Peyer's patch (tissue), 4 donors: ENCODE results near the gene RGS17. TPM values are rescaled to one million over a fixed set of nuclear protein-coding genes. Genes with fewer than 3 reads are reported as not detected.

Experiments used
- DNase-seq, 3 donors: peaks; one replicate each; pipeline ENCODE4 v3.0.0-alpha.2; 2017 to 2019
- H3K27ac ChIP-seq, 4 donors: fragments of 200-600 bp; sonication (generic); one replicate each; pipeline ENCODE4 v1.5.1; 2016 to 2019
- H3K27me3 ChIP-seq, 2 donors: fragments of 200-600 bp; sonication (generic); one replicate each; pipeline ENCODE4 v1.5.1; 2019
- H3K36me3 ChIP-seq, 3 donors: fragments of 200-600 bp; sonication (generic); one replicate each; pipeline ENCODE4 v1.5.1; 2016 to 2019
- H3K4me1 ChIP-seq, 4 donors: fragments of 200-600 bp; sonication (generic); one replicate each; pipeline ENCODE4 v1.5.1; 2016 to 2019
- H3K4me3 ChIP-seq, 4 donors: fragments of 200-600 bp; sonication (generic); 1 replicate in 3 of 4; 2 replicates in 1 of 4; pipeline ENCODE4 v1.5.1; 2016 to 2019; ENCODE audit warnings: mild to moderate bottlenecking in 1 of 4
- H3K9me3 ChIP-seq, 4 donors: fragments of 200-600 bp; sonication (generic); one replicate each; pipeline ENCODE4 v1.5.1; 2016 to 2019; ENCODE audit warnings: mild to moderate bottlenecking in 1 of 4
- POLR2A ChIP-seq, 2 donors: fragments of 450-650 bp; IDR thresholded peaks; one replicate each; pipeline ENCODE4 v1.5.1; 2017; ENCODE audit warnings: antibody characterized with exemption in 2 of 2, mild to moderate bottlenecking in 2 of 2, moderate library complexity in 2 of 2
- total RNA-seq, 4 donors: library from RNA; depleted of rRNA; stranded (reverse); fragments of >200 nt; gene quantifications; one replicate each; pipeline ENCODE4 v1.1.0, GENCODE V29; 2016
- TF ChIP-seq, protein P1 (sequence below), 6 experiments: fragments of 450-650 bp in 4 of 6; fragments of 200-600 bp in 2 of 6; sonication (generic) in 1 of 6; IDR thresholded peaks; one replicate each; pipeline ENCODE4 v1.5.1; 2017 to 2019; ENCODE audit warnings: antibody characterized with exemption in 6 of 6, mild to moderate bottlenecking in 3 of 6, moderate library complexity in 1 of 6

Gene RGS17
- total RNA-seq, 4 donors from 2014 or later: 0.18 to 2.5 (median 0.67) TPM; not detected in 1

DNA sequence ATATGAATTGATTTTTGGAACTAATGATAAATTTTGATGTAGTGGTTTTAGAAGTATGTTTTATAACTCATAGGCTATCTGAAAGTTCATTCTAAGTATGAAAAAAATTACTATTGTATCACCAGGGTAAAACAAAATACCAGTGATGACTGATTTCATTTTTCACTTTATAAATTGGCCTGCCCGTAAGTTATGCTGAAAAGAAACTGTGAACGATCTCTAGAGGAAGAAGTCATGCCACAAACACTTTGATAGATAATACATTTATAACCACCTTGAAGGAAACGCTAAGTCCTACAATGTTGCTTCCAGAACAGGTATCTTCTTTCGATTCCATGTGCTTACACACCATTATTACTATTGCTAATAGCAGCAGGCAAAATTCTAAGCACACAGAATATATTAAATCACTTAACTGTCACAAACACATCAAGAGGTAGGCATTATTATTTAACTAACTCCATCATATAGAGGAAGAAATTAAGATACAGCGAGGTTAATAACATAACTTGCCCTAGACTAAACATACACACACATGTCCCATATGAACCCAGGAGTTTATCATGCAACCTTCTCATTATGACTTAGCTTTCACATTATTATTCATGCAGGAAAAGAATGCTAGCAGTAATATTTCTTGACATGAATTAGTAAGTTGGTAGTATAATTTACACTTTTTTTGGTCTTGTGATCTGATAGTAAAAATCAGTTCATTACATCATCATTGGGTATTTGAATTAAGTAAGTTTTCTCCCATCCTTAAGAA lies 44.7 kb downstream of the RGS17 start:
- Histone ChIP-seq H3K27me3 (no peaks in the 10 kb centered on the region), H3K36me3 (no peaks in the 10 kb centered on the region), H3K9me3 (no peaks in the 10 kb centered on the region), H3K4me3 (no peak overlapping the region), H3K4me1 (no peaks in the 10 kb centered on the region), H3K27ac (no peak overlapping the region)
- no peak for TF ChIP-seq POLR2A (IDR thresholded peaks at IDR 0.05)
- TF ChIP-seq, protein P1, sequence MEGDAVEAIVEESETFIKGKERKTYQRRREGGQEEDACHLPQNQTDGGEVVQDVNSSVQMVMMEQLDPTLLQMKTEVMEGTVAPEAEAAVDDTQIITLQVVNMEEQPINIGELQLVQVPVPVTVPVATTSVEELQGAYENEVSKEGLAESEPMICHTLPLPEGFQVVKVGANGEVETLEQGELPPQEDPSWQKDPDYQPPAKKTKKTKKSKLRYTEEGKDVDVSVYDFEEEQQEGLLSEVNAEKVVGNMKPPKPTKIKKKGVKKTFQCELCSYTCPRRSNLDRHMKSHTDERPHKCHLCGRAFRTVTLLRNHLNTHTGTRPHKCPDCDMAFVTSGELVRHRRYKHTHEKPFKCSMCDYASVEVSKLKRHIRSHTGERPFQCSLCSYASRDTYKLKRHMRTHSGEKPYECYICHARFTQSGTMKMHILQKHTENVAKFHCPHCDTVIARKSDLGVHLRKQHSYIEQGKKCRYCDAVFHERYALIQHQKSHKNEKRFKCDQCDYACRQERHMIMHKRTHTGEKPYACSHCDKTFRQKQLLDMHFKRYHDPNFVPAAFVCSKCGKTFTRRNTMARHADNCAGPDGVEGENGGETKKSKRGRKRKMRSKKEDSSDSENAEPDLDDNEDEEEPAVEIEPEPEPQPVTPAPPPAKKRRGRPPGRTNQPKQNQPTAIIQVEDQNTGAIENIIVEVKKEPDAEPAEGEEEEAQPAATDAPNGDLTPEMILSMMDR (IDR thresholded peaks at IDR 0.05): no peak
- no peak for DNase-seq

DNA sequence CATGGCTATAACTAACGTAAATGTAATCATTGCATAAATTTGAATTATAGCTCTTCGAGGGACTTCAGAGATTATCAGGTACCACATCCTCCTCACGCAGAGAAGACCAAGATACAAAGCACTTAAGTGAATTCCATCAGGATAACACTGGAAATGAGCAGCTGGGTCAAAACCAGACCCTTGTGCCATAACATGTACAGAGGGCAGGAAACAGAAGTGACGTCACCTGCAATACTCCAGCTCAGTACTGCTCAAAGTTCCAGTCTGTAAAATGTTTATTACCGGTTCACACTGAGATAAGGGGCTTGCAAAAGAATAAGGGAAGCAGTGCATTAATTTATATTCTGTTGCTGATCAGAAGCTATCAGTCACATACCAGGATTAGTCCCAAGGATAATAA lies 45.8 kb downstream of the RGS17 start:
- Histone ChIP-seq H3K27ac (no peak overlapping the region), H3K4me1 (no peaks in the 10 kb centered on the region), H3K4me3 (no peak overlapping the region), H3K27me3 (no peaks in the 10 kb centered on the region), H3K9me3 (no peaks in the 10 kb centered on the region), H3K36me3 (no peaks in the 10 kb centered on the region)
- DNase-seq: peak in 1 of 3 donors; percentile 49
- TF ChIP-seq POLR2A (IDR thresholded peaks at IDR 0.05): no peak
- TF ChIP-seq, protein P1 (IDR thresholded peaks at IDR 0.05): no peak

DNA sequence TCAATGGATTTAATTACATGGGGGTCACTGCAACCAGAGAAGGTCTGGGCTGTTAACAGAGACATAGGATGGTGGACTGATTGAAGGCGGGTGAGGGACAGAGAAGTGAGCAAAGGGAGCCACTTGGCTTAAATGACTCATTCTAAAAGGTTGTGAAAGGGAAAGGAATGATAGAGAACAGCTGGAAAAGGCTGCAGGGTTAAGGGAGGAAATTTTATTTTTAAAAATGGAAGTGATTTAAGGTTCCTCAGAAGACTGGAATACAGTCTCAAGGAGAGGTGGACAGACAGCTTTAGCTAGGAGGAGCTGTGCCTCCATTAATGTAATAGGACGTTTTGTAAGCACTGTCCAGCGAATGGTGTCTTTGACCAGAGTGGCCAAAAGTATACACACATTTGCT lies 46.7 kb downstream of the RGS17 start:
- Histone ChIP-seq H3K9me3 (no peaks in the 10 kb centered on the region), H3K27me3 (no peaks in the 10 kb centered on the region)

DNA sequence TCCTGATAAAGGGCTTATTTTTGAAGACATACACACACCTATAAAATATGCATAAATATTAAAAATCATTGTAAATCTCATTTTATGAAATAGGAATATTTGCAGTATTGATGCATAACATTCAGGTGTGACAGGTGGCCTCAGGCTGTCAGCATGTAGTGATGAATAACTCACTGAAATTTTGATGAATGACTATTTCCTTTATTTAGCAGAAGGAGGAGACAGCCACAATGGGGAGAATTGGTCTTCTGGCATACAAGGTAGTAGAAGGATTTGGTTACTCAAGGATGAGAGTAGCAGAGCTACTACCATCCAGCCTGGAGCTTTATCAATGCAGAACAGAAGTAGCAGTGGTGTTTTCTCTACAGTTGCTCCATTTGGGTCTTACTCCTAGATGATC lies 47.2 kb downstream of the RGS17 start:
- no peak for DNase-seq
- Histone ChIP-seq H3K36me3 (no peaks in the 10 kb centered on the region), H3K4me3 (no peak overlapping the region), H3K9me3 (no peaks in the 10 kb centered on the region), H3K27ac (no peak overlapping the region), H3K27me3 (no peaks in the 10 kb centered on the region), H3K4me1 (no peaks in the 10 kb centered on the region)
- no peak for TF ChIP-seq POLR2A (IDR thresholded peaks at IDR 0.05)
- TF ChIP-seq, protein P1 (IDR thresholded peaks at IDR 0.05): no peak

More for the DNA sequence above, 46.7 kb downstream of the RGS17 start:
- H3K27ac ChIP-seq: no peak overlapping the region
- DNase-seq: no peak
- H3K4me3 ChIP-seq: no peak overlapping the region
- no peaks in the 10 kb centered on the region for H3K36me3 ChIP-seq
- TF ChIP-seq POLR2A (IDR thresholded peaks at IDR 0.05): no peak
- TF ChIP-seq, protein P1 (IDR thresholded peaks at IDR 0.05): no peak
- H3K4me1 ChIP-seq: no peaks in the 10 kb centered on the region

DNA sequence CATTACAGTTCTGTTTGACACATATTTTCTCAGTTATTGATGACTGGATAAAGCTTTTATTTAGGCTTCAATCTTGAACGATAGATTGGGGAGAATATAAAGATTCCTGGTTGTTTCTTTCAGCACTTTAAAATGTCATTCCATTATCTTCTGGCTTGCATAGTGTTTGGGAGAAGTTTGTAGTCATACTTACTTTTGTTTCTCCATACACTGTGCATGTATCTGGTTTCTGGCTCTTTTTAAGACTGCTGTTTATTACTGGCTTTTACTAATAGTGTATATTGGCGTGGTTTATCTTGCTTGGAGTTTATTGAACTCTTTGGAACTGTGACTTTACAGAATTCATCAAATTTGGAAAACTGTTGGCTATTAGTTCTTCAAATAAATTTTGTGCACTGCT lies 49.2 kb downstream of the RGS17 start:
- Histone ChIP-seq H3K4me1 (no peaks in the 10 kb centered on the region), H3K9me3 (no peaks in the 10 kb centered on the region), H3K4me3 (no peak overlapping the region), H3K36me3 (no peaks in the 10 kb centered on the region), H3K27me3 (no peaks in the 10 kb centered on the region), H3K27ac (no peak overlapping the region)
- no peak for DNase-seq
- TF ChIP-seq, protein P1 (IDR thresholded peaks at IDR 0.05): no peak
- no peak for TF ChIP-seq POLR2A (IDR thresholded peaks at IDR 0.05)
